Liver (tissue), 9 donors: Measurements from ENCODE around the gene MAPK4. TPM values are rescaled to one million over a fixed set of nuclear protein-coding genes. Genes with fewer than 3 reads are reported as not detected.

Source experiments
- DNase-seq: peaks from one replicate; pipeline ENCODE4 v3.0.0-alpha.2; 2017; ENCODE audit warnings: low spot score
- H3K27ac ChIP-seq, 2 donors: one replicate each; pipeline ENCODE4 v1.7.0; 2013; ENCODE audit warnings: inconsistent platforms in 2 of 2, low read length in 2 of 2, control low read depth in 1 of 2, low read depth in 1 of 2, mild to moderate bottlenecking in 1 of 2
- H3K27me3 ChIP-seq, 4 donors: one replicate each; pipeline versions ENCODE4 v1.6.1 to v1.7.0; 2013; ENCODE audit warnings: low read length in 3 of 4, inconsistent platforms in 1 of 4, mild to moderate bottlenecking in 1 of 4, moderate library complexity in 1 of 4; ENCODE audit not compliant: control insufficient read depth in 4 of 4, insufficient read depth in 4 of 4
- H3K36me3 ChIP-seq, 4 donors: one replicate each; pipeline versions ENCODE4 v1.6.1 to v1.7.0; 2013; ENCODE audit warnings: low read length in 3 of 4, mild to moderate bottlenecking in 3 of 4, low read depth in 1 of 4, moderate library complexity in 1 of 4; ENCODE audit not compliant: control insufficient read depth in 4 of 4, insufficient read depth in 3 of 4
- H3K4me1 ChIP-seq, 4 donors: one replicate each; pipeline versions ENCODE4 v1.6.1 to v1.7.0; 2013; ENCODE audit warnings: low read length in 3 of 4, mild to moderate bottlenecking in 3 of 4, moderate library complexity in 1 of 4; ENCODE audit not compliant: control insufficient read depth in 4 of 4, insufficient read depth in 4 of 4
- H3K4me3 ChIP-seq, 3 donors: one replicate each; pipeline versions ENCODE4 v1.6.1 to v1.7.0; 2013; ENCODE audit warnings: low read length in 3 of 3, control low read depth in 1 of 3, low read depth in 1 of 3, mild to moderate bottlenecking in 1 of 3
- H3K9ac ChIP-seq, 2 donors: one replicate each; pipeline ENCODE4 v1.7.0; 2013; ENCODE audit warnings: low read length in 2 of 2, mild to moderate bottlenecking in 2 of 2, moderate library complexity in 2 of 2, control low read depth in 1 of 2, low read depth in 1 of 2
- H3K9me3 ChIP-seq, 4 donors: one replicate each; pipeline versions ENCODE4 v1.6.1 to v1.7.0; 2013; ENCODE audit warnings: low read length in 3 of 4; ENCODE audit not compliant: control insufficient read depth in 4 of 4
- EGR1 ChIP-seq, 2 donors: IDR thresholded peaks; 2 replicates each; pipeline ENCODE4 v1.6.1; 2016 to 2018; ENCODE audit warnings: antibody characterized with exemption in 2 of 2, low read depth in 2 of 2
- FOXA2 ChIP-seq: IDR thresholded peaks from 2 replicates; pipeline ENCODE4 v1.6.1; 2016; ENCODE audit warnings: antibody characterized with exemption
- GABPA ChIP-seq, 2 donors: IDR thresholded peaks in 1 of 2; conservative IDR thresholded peaks in 1 of 2; 2 replicates each; pipeline ENCODE4 v1.6.1; 2016; ENCODE audit warnings: antibody characterized with exemption in 2 of 2, mild to moderate bottlenecking in 1 of 2, moderate library complexity in 1 of 2
- HNF4A ChIP-seq, 2 donors: conservative IDR thresholded peaks; 2 replicates each; pipeline ENCODE4 v1.6.1; 2016; ENCODE audit warnings: antibody characterized with exemption in 2 of 2, mild to moderate bottlenecking in 2 of 2
- HNF4G ChIP-seq: IDR thresholded peaks from 2 replicates; pipeline ENCODE4 v1.6.1; 2016; ENCODE audit warnings: antibody characterized with exemption
- JUND ChIP-seq, 2 donors: IDR thresholded peaks; 2 replicates each; pipeline ENCODE4 v1.6.1; 2016; ENCODE audit warnings: antibody characterized with exemption in 2 of 2
- RAD21 ChIP-seq, 2 donors: IDR thresholded peaks; 2 replicates each; pipeline ENCODE4 v1.6.1; 2016; ENCODE audit warnings: antibody characterized with exemption in 2 of 2, mild to moderate bottlenecking in 2 of 2
- RXRA ChIP-seq, 2 donors: IDR thresholded peaks; 2 replicates each; pipeline ENCODE4 v1.6.1; 2017 to 2018; ENCODE audit warnings: antibody characterized with exemption in 2 of 2, mild to moderate bottlenecking in 1 of 2
- SP1 ChIP-seq: IDR thresholded peaks from 2 replicates; pipeline ENCODE4 v1.6.1; 2018; ENCODE audit warnings: antibody characterized with exemption, mild to moderate bottlenecking
- TAF1 ChIP-seq: conservative IDR thresholded peaks from 2 replicates; pipeline ENCODE4 v1.6.1; 2016; ENCODE audit warnings: antibody characterized with exemption, mild to moderate bottlenecking
- YY1 ChIP-seq: IDR thresholded peaks from 2 replicates; pipeline ENCODE4 v1.6.1; 2016; ENCODE audit warnings: antibody characterized with exemption, mild to moderate bottlenecking
- WGBS: extraction: QIAGEN DNeasy Blood & Tissue Kit; methylation state at CpG from one replicate; pipeline ENCODE4 v1.1.7; 2013; 5-methylcytosine and 5-hydroxymethylcytosine counted together
- polyA plus RNA-seq, 2 donors: library from polyadenylated mRNA; stranded (reverse) in 1 of 2; unstranded in 1 of 2; fragments of 200-250 nt in 1 of 2; fragments of >200 nt in 1 of 2; fragmentation: Nextera tagmentation in 1 of 2; extraction: Ambion mirVana in 1 of 2; gene quantifications; one replicate each; pipeline versions ENCODE4 v1.2.1 to v1.2.3, GENCODE V29; 2013 to 2015
- total RNA-seq, 2 donors: library from RNA; depleted of rRNA; stranded (reverse); fragments of >200 nt; gene quantifications; one replicate each; pipeline ENCODE4 v1.2.3, GENCODE V29; 2014
- TF ChIP-seq, protein P1 (sequence below): IDR thresholded peaks from 2 replicates; pipeline ENCODE4 v1.6.1; 2016; ENCODE audit warnings: antibody characterized with exemption, mild to moderate bottlenecking
- TF ChIP-seq, protein P2 (sequence below): IDR thresholded peaks from 2 replicates; pipeline ENCODE4 v1.6.1; 2016; ENCODE audit warnings: antibody characterized with exemption
- TF ChIP-seq, protein P3 (sequence below): IDR thresholded peaks from 2 replicates; pipeline ENCODE4 v1.6.1; 2016; ENCODE audit warnings: antibody characterized with exemption
- TF ChIP-seq, protein P4 (sequence below): IDR thresholded peaks from 2 replicates; pipeline ENCODE4 v1.6.1; 2016; ENCODE audit warnings: antibody characterized with exemption
- donor health status: healthy.
- donor health status: healthy.
- donor health status: healthy.
- donor health status: healthy.
- donor health status: healthy.

MAPK4 gene
- total and polyA plus RNA-seq, 4 donors = under 0.01 to 4.9 (median 1.5) TPM

DNA sequence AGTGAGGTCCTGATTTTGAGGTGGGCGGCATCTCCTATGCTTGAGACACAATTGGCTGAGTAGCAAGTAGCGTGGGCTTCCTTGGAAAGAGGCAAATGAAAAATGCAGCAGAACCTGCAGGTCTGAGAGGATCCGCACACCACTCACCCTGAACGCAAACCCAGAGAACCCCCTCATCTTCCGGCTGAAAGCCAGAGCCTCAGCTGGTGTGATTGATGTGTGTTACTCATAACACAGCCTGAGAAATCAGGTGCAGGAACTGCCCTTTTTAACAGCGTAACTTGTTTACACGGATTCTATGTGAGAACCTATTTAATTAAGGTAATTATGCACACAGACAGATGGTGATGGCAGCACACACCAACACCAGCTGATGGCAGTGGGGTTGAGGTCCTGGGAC, 136.5 kb downstream of the MAPK4 start:
- H3K36me3 ChIP-seq = no peaks in the 10 kb centered on the region
- no peaks in the 10 kb centered on the region for H3K27me3 ChIP-seq
- H3K4me3 ChIP-seq = no peak overlapping the region
- WGBS = 77% methylated on average over 7 of the region's 7 CpGs
- H3K9ac ChIP-seq = no peak overlapping the region
- no peaks in the 10 kb centered on the region for H3K9me3 ChIP-seq
- TF ChIP-seq, protein P1, sequence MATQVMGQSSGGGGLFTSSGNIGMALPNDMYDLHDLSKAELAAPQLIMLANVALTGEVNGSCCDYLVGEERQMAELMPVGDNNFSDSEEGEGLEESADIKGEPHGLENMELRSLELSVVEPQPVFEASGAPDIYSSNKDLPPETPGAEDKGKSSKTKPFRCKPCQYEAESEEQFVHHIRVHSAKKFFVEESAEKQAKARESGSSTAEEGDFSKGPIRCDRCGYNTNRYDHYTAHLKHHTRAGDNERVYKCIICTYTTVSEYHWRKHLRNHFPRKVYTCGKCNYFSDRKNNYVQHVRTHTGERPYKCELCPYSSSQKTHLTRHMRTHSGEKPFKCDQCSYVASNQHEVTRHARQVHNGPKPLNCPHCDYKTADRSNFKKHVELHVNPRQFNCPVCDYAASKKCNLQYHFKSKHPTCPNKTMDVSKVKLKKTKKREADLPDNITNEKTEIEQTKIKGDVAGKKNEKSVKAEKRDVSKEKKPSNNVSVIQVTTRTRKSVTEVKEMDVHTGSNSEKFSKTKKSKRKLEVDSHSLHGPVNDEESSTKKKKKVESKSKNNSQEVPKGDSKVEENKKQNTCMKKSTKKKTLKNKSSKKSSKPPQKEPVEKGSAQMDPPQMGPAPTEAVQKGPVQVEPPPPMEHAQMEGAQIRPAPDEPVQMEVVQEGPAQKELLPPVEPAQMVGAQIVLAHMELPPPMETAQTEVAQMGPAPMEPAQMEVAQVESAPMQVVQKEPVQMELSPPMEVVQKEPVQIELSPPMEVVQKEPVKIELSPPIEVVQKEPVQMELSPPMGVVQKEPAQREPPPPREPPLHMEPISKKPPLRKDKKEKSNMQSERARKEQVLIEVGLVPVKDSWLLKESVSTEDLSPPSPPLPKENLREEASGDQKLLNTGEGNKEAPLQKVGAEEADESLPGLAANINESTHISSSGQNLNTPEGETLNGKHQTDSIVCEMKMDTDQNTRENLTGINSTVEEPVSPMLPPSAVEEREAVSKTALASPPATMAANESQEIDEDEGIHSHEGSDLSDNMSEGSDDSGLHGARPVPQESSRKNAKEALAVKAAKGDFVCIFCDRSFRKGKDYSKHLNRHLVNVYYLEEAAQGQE = no peak
- TF ChIP-seq, protein P2, sequence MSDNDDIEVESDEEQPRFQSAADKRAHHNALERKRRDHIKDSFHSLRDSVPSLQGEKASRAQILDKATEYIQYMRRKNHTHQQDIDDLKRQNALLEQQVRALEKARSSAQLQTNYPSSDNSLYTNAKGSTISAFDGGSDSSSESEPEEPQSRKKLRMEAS = no peak
- TF ChIP-seq FOXA2 (no peak), SP1 (no peak), HNF4G (no peak), EGR1 (IDR thresholded peaks at IDR 0.05; ENCODE audit: low read depth in 2 of 2) (no peak), RXRA (IDR thresholded peaks at IDR 0.05) (no peak), YY1 (no peak), HNF4A (conservative IDR thresholded peaks at IDR 0.05) (no peak), JUND (IDR thresholded peaks at IDR 0.05) (no peak)
- TF ChIP-seq, protein P3, sequence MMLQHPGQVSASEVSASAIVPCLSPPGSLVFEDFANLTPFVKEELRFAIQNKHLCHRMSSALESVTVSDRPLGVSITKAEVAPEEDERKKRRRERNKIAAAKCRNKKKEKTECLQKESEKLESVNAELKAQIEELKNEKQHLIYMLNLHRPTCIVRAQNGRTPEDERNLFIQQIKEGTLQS = no peak
- TF ChIP-seq, protein P4, sequence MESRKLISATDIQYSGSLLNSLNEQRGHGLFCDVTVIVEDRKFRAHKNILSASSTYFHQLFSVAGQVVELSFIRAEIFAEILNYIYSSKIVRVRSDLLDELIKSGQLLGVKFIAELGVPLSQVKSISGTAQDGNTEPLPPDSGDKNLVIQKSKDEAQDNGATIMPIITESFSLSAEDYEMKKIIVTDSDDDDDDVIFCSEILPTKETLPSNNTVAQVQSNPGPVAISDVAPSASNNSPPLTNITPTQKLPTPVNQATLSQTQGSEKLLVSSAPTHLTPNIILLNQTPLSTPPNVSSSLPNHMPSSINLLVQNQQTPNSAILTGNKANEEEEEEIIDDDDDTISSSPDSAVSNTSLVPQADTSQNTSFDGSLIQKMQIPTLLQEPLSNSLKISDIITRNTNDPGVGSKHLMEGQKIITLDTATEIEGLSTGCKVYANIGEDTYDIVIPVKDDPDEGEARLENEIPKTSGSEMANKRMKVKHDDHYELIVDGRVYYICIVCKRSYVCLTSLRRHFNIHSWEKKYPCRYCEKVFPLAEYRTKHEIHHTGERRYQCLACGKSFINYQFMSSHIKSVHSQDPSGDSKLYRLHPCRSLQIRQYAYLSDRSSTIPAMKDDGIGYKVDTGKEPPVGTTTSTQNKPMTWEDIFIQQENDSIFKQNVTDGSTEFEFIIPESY = no peak
- no peaks in the 10 kb centered on the region for H3K4me1 ChIP-seq
- H3K27ac ChIP-seq = no peak overlapping the region
- no peak for DNase-seq

DNA sequence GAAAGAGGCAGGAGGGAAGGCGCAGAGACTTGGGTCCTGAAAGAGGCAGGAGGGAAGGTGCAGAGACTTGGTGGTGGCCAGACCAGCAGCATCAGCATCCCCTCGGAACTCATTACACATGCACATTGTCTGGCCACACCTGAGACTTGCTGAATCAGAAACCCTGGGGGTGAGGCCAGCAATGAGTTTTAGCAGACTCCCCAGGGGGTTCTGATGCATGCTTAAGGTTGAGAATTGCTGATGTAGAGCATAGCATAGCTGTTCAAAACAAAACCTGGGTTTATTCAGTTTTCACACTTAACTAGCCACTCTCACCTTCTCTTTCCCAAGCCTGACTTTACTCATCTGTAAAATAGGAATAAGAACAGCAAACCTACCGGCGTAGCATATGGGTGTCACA, 137.0 kb downstream of the MAPK4 start:
- H3K9me3 ChIP-seq = no peaks in the 10 kb centered on the region
- no peaks in the 10 kb centered on the region for H3K27me3 ChIP-seq
- H3K36me3 ChIP-seq = no peaks in the 10 kb centered on the region
- H3K4me1 ChIP-seq = no peaks in the 10 kb centered on the region
- DNase-seq = no peak
- TF ChIP-seq TAF1 = no peak
- TF ChIP-seq EGR1 (IDR thresholded peaks at IDR 0.05; ENCODE audit: low read depth in 2 of 2) = no peak
- TF ChIP-seq, protein P2 = no peak
- no peak for TF ChIP-seq SP1
- TF ChIP-seq RAD21 (IDR thresholded peaks at IDR 0.05) = no peak
- no peak for TF ChIP-seq GABPA (IDR thresholded peaks at IDR 0.05 in 1 of 2, conservative IDR thresholded peaks at IDR 0.05 in 1 of 2)
- TF ChIP-seq, protein P4 = no peak
- TF ChIP-seq, protein P1 = no peak
- no peak overlapping the region for H3K9ac ChIP-seq
- WGBS = 87% methylated on average over 4 of the region's 4 CpGs
- no peak overlapping the region for H3K4me3 ChIP-seq
- H3K27ac ChIP-seq = no peak overlapping the region
